Activated naive CD8-positive, alpha-beta T cell (primary cell): ENCODE data around the gene DRC1.
"Not testable (repeated sequence)": the region's sequence is repeated elsewhere in the genome, so short reads cannot be mapped to it uniquely, and the experiment has no call there.

Experiments
- H3K27ac Mint-ChIP-seq: one replicate; pipeline ENCODE4 v1.8.0; 2021; ENCODE audit warnings: mixed read lengths
- H3K27me3 Mint-ChIP-seq: one replicate; pipeline ENCODE4 v1.8.0; 2021; ENCODE audit warnings: mixed read lengths
- H3K36me3 Mint-ChIP-seq: one replicate; pipeline ENCODE4 v1.8.0; 2021; ENCODE audit warnings: mixed read lengths
- H3K4me1 Mint-ChIP-seq: one replicate; pipeline ENCODE4 v1.8.0; 2021; ENCODE audit warnings: low read depth, mixed read lengths
- H3K4me3 Mint-ChIP-seq: one replicate; pipeline ENCODE4 v1.8.0; 2021; ENCODE audit warnings: mild to moderate bottlenecking, mixed read lengths
- H3K9me3 Mint-ChIP-seq: one replicate; pipeline ENCODE4 v1.8.0; 2021; ENCODE audit warnings: low read depth, mixed read lengths

DRC1 gene

GRCh38 chr2:26460613-26461031 is 58.9 kb downstream of the DRC1 start:
- Mint-ChIP-seq H3K27ac (no peak overlapping the region), H3K4me3 (no peak overlapping the region), H3K27me3 (no peaks in the 10 kb centered on the region), H3K36me3 (no peaks in the 10 kb centered on the region), H3K4me1 (no peaks in the 10 kb centered on the region), H3K9me3 (no peaks in the 10 kb centered on the region)

GRCh38 chr2:26461601-26462023 is 59.9 kb downstream of the DRC1 start:
- no peaks in the 10 kb centered on the region for H3K9me3 Mint-ChIP-seq
- no peaks in the 10 kb centered on the region for H3K27me3 Mint-ChIP-seq
- no peak overlapping the region for H3K27ac Mint-ChIP-seq
- no peaks in the 10 kb centered on the region for H3K36me3 Mint-ChIP-seq
- H3K4me3 Mint-ChIP-seq, result no peak overlapping the region
- no peaks in the 10 kb centered on the region for H3K4me1 Mint-ChIP-seq

GRCh38 chr2:26462100-26462499 is 60.4 kb downstream of the DRC1 start:
- no peaks in the 10 kb centered on the region for H3K4me1 Mint-ChIP-seq
- no peak overlapping the region for H3K27ac Mint-ChIP-seq
- no peaks in the 10 kb centered on the region for H3K9me3 Mint-ChIP-seq
- no peaks in the 10 kb centered on the region for H3K27me3 Mint-ChIP-seq
- H3K36me3 Mint-ChIP-seq, result no peaks in the 10 kb centered on the region
- H3K4me3 Mint-ChIP-seq, result no peak overlapping the region

- H3K36me3 Mint-ChIP-seq, result no peaks in the 10 kb centered on the region
- no peaks in the 10 kb centered on the region for H3K9me3 Mint-ChIP-seq
- H3K27ac Mint-ChIP-seq, result no peak overlapping the region
- H3K27me3 Mint-ChIP-seq, result no peaks in the 10 kb centered on the region
- no peaks in the 10 kb centered on the region for H3K4me1 Mint-ChIP-seq
- H3K4me3 Mint-ChIP-seq, result no peak overlapping the region
Observed at GRCh38 chr2:26462511-26463243, 61.0 kb downstream of the DRC1 start.

DNA sequence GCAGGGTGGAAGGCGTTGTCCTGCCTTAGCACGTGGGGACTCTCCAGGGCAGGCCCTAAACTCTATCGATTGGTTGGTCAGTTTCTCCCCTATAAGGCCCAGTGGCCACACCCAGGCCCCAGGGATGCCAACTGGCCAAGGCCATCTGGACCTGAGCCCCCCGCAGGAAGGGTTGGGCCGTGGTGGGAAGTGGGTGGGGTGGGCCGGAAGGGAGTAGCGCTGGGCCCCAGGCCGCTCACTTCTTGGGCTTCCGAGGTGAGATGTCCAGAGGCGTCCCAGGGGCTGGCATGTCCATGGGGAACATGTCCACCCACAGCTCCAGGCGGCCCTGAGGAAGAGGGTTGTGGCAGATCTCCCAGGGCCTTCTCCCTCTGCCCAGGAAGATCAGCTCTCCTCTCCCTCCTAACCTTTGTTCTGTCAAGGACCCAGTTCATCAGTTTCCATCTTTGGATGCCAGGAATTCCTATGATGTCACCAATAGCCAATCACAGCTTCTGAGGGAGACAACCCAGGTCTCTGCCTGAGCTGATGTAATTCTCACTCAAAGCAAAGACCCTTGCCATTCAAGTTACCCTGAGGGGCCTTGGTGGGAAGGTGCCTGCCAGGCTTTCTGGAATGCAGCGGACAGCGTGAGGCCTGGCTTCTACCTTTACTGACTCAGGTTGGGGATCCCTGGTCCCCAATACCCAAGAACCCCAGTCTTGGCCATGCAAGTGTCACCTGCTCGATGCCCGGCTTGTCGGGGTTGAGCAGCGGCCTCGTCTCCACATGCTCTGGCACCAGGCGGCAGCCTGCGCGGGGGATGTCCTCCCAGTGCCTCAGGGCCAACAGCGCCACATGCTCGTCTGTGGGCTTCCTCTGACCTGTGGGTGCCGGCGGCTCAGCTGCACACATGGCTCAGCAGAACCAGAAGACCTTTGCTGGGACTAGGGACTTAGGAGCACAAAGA is 61.8 kb downstream of the DRC1 start:
- Mint-ChIP-seq H3K36me3 (no peaks in the 10 kb centered on the region), H3K4me1 (no peaks in the 10 kb centered on the region), H3K9me3 (no peaks in the 10 kb centered on the region), H3K4me3 (no peak overlapping the region), H3K27ac (no peak overlapping the region), H3K27me3 (no peaks in the 10 kb centered on the region)

DNA sequence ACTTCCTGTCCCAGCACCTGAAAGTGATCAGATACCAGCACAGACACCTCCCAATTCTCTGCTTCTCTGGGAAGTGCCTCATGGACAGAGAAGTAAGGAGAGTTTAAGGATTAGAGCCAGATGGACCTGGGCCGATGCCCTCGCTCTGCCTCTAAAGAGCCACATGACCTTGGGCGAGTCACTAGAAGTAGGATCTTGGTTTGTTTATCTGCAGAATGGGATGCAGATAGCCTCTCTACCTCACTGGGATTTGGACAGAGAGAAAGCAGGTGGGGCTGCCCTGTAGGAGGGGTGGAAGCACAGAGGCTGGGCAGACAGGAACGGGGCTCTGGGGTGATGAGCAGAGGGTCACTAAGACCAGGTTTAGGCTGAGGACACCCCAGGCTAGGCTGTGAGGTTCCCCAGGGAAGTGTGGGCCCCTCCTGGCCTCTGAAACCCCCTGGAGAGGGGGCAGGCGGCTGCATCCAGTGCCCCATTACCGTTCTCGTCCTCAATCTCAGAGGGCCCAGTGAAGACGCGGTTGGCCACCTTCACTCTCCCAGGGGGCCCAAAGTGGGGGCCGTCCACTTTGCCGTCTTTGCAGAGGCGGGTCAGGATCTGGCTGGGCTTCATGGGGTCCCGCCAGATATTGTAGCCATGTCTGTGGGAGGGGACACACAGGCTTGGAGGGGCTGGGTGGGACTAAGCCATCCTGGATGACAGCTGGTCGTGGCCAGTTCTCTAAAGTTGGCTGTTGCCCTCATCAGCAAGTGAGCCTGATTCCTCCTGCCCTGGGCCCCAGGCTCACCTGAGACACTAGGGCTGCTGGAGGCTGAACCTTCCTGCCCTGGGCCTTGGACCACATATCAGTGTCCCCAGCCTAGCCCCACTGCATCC is 62.9 kb downstream of the DRC1 start:
- Mint-ChIP-seq H3K27me3 (no peaks in the 10 kb centered on the region), H3K4me3 (no peak overlapping the region), H3K36me3 (no peaks in the 10 kb centered on the region), H3K4me1 (no peaks in the 10 kb centered on the region), H3K27ac (no peak overlapping the region), H3K9me3 (peaks cover 5% of the 10 kb centered on the region)

DNA sequence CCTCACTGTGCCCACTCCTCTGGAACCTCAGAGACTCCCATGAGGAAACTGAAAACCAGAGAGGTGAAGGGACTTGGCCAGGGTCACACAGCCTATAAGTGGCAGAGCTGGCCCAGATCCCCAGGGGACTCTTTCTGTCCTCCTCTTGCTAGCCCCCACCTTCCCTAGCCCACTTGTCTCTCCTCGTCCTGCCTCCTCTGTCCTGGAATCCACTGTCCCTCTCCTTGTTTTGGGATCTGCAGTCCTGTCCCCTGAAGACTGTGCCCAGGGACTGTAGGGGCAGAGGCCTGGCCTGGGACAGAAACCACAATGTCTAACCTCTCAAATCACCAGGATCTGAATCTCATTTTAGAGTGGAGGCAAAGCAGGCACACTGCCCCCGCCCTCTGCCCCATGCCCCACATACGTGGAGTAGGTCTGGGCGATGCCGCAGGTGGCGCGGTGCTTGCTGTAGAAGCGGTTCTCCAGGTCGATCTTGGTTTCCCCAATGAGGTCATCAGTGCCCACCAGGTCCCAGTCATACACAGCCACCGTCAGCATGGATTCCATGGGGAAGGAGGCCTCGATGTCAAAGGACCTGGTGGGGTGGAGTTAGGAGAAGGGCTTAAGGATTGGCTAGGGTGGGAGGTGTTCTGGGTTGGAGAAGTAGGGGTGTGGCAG is 63.7 kb downstream of the DRC1 start:
- H3K27ac Mint-ChIP-seq, result no peak overlapping the region

GRCh38 chr2:26465981-26466471 is 64.3 kb downstream of the DRC1 start:
- Mint-ChIP-seq H3K4me3 (no peak overlapping the region), H3K4me1 (no peaks in the 10 kb centered on the region), H3K27ac (no peak overlapping the region), H3K36me3 (no peaks in the 10 kb centered on the region), H3K27me3 (no peaks in the 10 kb centered on the region), H3K9me3 (peaks cover 11% of the 10 kb centered on the region)

More for the DNA sequence above, 63.7 kb downstream of the DRC1 start:
- H3K4me3 Mint-ChIP-seq, result no peak overlapping the region
- H3K9me3 Mint-ChIP-seq, result peaks cover 11% of the 10 kb centered on the region
- H3K4me1 Mint-ChIP-seq, result no peaks in the 10 kb centered on the region
- no peaks in the 10 kb centered on the region for H3K27me3 Mint-ChIP-seq
- no peaks in the 10 kb centered on the region for H3K36me3 Mint-ChIP-seq

DNA sequence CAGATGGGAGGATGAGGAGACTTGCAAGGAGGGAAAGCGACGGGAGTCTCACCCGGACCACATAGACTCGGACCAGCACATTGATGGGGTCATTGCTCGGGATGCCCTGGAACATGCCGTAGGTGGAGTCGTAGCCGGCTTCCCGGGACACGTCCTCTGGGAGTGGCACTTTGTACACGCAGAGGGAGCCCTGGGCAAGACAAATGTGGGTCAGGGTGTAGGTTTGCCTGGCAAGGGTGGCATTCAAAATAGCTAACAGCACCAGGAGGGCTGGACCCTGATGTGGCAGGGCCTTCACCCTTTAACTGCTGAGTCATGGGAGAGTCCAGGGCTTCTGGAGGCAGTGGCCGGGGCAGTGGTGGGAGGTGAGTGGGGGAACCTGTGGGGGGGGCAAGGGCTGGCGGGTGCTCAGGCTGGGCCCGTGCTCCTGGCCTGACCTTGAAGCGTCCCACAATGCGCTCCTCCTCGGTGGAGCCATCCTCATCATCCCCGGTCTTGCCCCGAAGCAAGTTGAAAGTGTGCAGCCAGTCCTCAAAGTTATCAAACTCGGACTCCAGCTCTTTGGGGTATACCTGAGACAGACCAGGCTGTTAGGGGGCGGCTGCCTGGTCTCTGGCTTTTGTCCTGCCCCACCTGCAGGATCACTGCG is 65.1 kb downstream of the DRC1 start:
- no peaks in the 10 kb centered on the region for H3K4me1 Mint-ChIP-seq

GRCh38 chr2:26468544-26468943 is 66.8 kb downstream of the DRC1 start:
- not testable (repeated sequence) for H3K27ac Mint-ChIP-seq, H3K36me3 Mint-ChIP-seq, H3K27me3 Mint-ChIP-seq, H3K4me1 Mint-ChIP-seq, H3K4me3 Mint-ChIP-seq
- peaks cover 11% of the 10 kb centered on the region for H3K9me3 Mint-ChIP-seq

More for the DNA sequence above, 65.1 kb downstream of the DRC1 start:
- Mint-ChIP-seq H3K27ac (no peak overlapping the region), H3K9me3 (peaks cover 11% of the 10 kb centered on the region), H3K36me3 (no peaks in the 10 kb centered on the region), H3K27me3 (no peaks in the 10 kb centered on the region), H3K4me3 (no peak overlapping the region)

DNA sequence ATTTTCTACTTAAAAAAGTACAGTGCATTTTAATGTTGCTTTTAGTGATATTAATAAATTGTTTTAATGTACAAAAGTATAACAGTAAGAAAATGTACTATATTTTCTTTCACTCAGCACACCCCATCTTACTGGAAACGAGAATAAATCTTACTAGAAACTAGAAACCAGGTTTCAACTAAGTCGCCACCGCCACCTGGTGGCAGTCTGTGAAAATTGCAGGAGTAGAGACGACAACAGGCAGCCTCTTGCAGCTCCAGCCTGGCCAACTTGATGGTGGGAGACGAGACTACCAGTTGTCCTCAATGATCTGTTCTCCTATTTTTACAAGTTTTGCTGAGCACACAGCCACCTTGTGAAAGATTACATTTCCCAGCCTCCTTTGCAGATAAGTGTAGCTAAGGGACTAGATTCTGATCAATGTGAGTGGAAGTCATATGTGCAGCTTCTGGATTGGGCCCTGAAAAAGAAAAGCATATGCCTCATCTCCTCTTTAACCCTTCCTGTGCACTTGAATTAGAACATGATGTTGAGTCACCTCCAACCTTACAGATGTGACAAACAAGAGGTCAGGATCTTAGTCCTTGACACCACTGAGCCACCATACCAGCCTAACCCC is 67.5 kb downstream of the DRC1 start:
- no peaks in the 10 kb centered on the region for H3K27me3 Mint-ChIP-seq
- no peak overlapping the region for H3K4me3 Mint-ChIP-seq
- H3K27ac Mint-ChIP-seq, result no peak overlapping the region
- no peaks in the 10 kb centered on the region for H3K4me1 Mint-ChIP-seq
- H3K9me3 Mint-ChIP-seq, result peaks cover 11% of the 10 kb centered on the region
- no peaks in the 10 kb centered on the region for H3K36me3 Mint-ChIP-seq

- no peaks in the 10 kb centered on the region for H3K27me3 Mint-ChIP-seq
- no peak overlapping the region for H3K27ac Mint-ChIP-seq
- H3K4me3 Mint-ChIP-seq, result no peak overlapping the region
- no peaks in the 10 kb centered on the region for H3K36me3 Mint-ChIP-seq
- no peaks in the 10 kb centered on the region for H3K4me1 Mint-ChIP-seq
- peaks cover 11% of the 10 kb centered on the region for H3K9me3 Mint-ChIP-seq
Observed at GRCh38 chr2:26469955-26470354, 68.2 kb downstream of the DRC1 start.

- no peaks in the 10 kb centered on the region for H3K4me1 Mint-ChIP-seq
- H3K27me3 Mint-ChIP-seq, result no peaks in the 10 kb centered on the region
- no peaks in the 10 kb centered on the region for H3K36me3 Mint-ChIP-seq
- no peak overlapping the region for H3K4me3 Mint-ChIP-seq
- H3K27ac Mint-ChIP-seq, result no peak overlapping the region
- H3K9me3 Mint-ChIP-seq, result peaks cover 11% of the 10 kb centered on the region
Observed at GRCh38 chr2:26470601-26471260, 69.0 kb downstream of the DRC1 start.
